GM23248 (cell line): ENCODE measurements around the gene OR2J2.

Source experiments
- EZH2 ChIP-seq: fragments of 200-600 bp; sonication (generic); IDR thresholded peaks from 2 replicates; pipeline ENCODE4 v1.6.1; 2018; ENCODE audit warnings: antibody characterized with exemption, mild to moderate bottlenecking; ENCODE audit not compliant: insufficient read depth, poor library complexity, severe bottlenecking
- EZH2phosphoT487 ChIP-seq: fragments of 200-600 bp; sonication (generic); IDR thresholded peaks from 2 replicates; pipeline ENCODE4 v1.6.1; 2018; ENCODE audit warnings: antibody characterized with exemption, moderate library complexity, mild to moderate bottlenecking, low read depth; ENCODE audit not compliant: insufficient read depth

- no peak for TF ChIP-seq EZH2
- TF ChIP-seq EZH2phosphoT487, result no peak
Observed at GRCh38 chr6:29142309-29142708, 28.4 kb upstream of the OR2J2 start.
